Skin of body (tissue), 2 donors: ENCODE data around the gene HESX1. TPM values are rescaled to one million over a fixed set of nuclear protein-coding genes. Genes with fewer than 3 reads are reported as not detected.

Experiments used
- DNase-seq: peaks from one replicate; lab custom pipeline; 2025; lab: John Stamatoyannopoulos, UW
- total RNA-seq: library from RNA; depleted of rRNA; stranded (reverse); fragments of >200 nt; gene quantifications from one replicate; pipeline ENCODE4 v1.2.3, GENCODE V29; 2014

HESX1 gene
- total RNA-seq, 1 donor from 2014 or later, result 0.89 TPM

- no peak for DNase-seq
Measured at GRCh38 chr3:57168151-57168550, 31.6 kb downstream of the HESX1 start.

GRCh38 chr3:57166660-57167059, 33.1 kb downstream of the HESX1 start:
- DNase-seq, result no peak

GRCh38 chr3:57165641-57166040, 34.1 kb downstream of the HESX1 start:
- no peak for DNase-seq

DNA sequence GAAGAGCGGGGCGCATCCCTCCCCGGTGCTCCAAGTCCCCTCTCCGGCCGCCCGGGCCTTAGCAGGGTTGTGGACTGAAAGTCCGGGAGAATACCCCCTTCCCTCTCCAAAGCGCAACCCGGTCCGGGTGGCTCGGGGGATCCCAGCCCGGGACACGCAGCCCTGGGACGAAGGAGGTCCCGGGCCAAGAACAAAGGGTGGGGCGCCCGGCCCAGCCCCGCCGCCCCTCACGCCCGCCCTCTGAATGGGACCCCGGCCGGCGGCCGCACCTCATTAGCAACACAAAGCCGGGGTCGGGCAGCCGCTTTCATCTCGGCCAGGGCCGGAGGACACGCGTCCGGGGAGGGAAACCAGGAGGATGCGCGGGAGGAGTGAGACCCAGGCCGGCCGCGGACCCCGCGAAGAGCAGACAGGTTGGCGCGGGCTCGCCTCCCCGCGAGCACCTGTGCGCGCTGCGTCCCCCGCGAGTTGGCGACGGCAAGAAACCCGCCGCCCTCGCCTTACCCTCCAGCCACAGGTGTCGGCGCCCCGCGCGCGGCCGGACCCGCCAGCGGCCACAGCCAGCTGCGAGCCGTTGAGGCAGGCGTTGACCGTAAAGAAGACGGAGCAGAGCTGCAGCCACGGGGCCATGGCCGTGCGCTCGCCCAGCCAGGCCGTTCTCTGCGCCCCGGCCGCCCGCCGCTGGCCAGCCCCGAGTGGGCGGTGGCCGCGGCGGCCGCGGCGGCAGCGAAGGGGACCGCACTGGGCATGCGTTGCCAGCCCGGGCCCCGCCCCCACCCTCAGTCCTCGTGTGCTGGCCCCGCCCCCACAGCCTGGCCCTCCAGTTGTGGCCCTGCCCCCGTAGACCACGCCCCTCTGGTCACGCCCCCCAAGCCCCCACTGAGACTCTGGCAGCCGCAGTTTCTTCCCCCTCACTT, 34.9 kb downstream of the HESX1 start, which contains the start of gene IL17RD:
Gene IL17RD (minus strand): TSS at position 697 of the 917 bp plus-strand sequence. CDS start 67 bp downstream, at position 630.
- DNase-seq, result peak; percentile 51

- DNase-seq, result no peak
Measured at GRCh38 chr3:57164217-57164656, 35.5 kb downstream of the HESX1 start.

DNA sequence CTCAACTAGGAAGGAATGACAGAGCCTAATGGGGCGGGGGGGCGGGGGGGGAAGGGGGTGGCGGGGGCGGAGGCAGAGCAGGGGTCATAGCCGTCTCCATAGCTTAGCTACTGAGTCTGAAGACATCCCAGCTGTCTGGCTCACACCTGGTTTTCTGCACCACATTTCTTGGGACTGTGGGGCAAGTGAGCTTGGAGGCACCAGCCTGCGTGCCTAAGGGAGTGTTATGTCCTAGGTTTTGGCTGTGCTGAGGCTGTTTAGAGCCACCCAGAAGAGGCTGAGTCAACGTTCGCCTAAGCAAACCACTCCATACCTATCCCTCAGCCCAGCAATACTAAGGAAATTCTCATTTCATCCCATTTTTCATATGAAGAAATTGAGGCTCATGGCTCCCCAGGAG, 36.0 kb downstream of the HESX1 start:
- no peak for DNase-seq

DNA sequence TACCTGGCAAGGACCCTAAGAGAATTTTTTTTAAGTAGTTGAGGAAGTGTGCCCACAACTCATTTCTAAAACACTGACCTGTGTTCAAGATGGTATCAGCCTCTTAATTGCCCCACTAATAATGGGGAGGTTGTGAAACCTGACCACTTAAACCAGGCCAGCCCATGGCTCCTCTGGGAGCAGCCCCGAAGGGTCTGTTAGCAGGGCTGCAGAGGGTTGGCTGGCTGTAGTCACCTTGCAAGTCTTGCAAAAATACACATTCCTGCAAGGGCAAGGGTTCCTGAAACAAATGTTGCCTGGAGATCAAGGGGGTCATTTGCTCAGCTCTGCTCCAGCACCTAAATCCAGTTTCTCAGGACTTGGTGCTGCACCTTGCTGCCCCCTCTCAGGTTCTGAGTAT, 37.9 kb downstream of the HESX1 start:
- DNase-seq, result no peak

GRCh38 chr3:57160765-57161538, 38.8 kb downstream of the HESX1 start:
- DNase-seq, result peak; percentile 90

DNA sequence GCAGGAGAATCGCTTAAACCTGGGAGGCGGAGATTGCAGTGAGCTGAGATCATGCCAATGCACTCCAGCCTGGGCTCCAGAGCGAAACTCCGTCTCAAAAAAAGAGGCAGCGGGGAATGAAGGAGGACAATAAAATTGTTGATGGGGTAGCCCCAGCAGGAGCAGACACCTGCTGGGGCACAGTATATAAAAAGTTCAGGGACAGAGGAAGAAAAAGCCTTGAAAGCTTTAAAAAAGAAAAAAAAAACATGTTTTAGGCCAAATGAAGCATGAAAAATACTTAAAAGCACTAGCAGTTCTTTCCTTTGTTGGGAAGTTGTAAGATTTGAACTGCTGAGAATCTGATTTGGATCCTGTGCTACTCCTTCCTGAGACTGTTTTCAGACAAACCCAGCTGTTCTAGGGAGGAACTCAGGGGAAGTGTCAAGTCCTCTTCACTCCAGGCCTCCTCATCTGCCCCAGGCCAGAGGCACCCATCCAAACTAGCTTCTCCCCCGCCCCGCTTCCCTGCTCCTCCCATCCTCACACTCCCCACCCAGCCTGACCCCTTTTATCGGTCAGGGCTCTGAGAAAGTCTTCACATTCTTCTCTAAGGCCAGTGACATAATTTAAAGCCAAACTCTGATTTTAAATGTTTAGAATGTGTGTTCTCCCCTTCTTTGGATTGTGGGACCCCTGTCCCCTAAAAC, 39.6 kb downstream of the HESX1 start:
- DNase-seq, result peak; percentile 67

DNA sequence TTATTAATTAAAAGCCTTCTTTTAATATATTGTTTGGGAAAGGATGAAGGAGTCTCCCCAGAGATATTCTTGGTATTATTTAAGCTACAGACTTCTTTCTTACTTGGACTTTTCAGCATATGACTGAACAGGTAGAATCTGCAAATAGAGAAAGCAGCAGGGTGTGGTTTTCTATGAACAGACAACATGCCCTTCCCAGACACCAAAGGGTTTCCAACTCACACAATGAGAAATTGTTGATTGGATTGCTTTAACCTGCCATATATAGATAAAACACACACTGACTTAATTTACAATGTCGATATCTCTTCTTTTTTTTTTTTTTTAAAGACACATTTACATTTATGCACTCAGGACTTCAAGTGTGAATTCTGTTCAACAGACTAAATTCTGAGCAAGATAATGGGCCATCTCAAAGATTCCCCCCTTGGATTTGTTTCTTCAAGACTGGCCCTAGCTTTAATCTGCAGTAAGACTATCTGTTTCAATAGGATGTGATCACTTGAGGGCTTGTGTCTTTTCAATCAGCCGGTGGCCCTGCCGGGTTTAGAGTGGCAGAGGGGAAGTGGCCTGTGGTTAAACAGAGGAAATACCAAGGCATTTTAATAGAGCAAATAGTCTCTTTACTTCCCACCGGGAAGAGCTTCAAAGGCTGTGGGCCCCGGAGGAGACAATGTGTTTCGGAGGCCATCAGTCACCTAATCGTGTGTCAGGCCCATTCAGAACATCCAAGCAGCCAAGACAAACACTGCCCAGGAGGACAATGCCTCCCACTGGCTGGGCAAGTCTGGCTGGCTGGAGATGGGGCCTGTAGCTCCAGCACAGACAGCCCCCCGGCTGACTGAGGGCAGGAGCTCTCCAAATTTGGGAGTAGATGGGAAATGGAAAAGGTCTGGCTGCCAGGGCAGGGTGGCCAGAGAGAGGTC, 40.7 kb downstream of the HESX1 start:
- no peak for DNase-seq

DNA sequence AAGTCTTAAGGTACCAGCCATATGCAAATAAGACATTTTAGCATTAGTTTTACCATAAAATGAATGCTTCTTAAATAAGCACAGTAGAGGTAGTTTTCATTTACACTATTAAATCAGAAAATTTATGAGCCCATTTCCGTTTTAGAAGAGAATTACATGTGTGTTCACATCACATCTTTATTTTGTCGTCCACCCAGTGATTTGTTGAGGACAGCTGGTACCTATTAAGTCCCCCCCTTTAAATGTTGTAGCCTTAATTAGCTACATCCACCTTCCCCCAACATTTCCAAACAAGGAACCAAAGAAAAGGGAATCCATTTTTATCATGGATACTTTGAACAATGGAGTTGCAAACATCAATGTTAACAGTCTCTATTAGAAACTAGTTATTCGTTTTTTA, 41.5 kb downstream of the HESX1 start:
- no peak for DNase-seq

GRCh38 chr3:57157545-57157944, 42.2 kb downstream of the HESX1 start:
- no peak for DNase-seq

DNA sequence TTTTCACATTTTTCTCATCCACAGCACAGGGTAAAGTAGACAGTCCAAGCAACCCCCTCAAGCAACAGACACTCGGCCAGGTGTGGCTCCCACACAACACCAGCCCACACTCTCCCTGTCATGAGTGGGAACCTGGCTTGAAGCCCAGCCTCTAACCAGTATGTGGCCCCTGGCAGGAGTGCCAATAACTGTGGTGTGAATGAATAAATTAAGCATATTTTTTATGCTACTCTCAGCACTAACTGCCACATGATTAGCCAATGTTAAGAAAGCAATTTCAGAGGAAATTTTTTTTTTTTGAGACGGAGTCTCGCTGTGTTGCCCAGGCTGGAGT, 44.5 kb downstream of the HESX1 start:
- DNase-seq, result no peak

DNA sequence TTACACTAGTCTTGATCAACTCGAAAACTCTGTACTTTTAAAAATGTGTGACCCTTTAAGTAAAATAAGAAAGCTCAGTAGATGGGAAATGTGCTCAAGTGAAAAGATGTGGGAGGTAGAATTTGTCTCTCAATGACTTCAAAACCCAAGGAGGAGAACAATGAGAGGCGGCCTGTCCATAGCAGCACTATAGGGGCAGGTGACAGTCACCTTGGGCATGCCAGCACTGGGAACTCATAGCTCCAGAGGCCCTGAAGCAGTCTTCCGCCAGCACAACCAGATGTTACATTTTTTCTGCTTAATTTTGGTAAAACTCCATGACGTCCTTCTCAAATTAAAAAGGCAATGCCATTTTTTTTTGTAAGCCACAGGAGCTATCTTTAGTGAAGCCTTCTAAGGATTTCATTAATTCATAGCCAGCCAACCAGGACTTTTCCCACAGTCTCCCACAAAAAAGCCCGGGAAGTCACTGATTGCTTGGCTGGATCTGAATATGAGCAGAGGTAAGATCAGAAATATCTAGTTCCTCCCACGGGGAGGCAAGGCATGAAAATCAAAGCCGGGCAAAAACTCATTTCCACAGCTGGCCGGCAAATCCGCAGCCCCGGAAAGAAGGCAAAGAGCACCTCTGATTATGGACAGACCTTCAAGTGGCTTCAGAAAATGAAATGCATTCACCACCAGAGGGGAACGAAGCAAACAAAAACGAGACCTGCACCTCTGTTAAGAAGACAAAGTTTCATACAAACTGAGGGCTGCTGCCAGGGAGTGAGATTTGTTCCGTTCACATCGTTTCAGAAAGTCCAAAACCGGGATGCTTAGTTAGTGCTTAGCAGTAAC, 45.1 kb downstream of the HESX1 start:
- DNase-seq, result no peak

GRCh38 chr3:57152151-57153143, 47.3 kb downstream of the HESX1 start:
- DNase-seq, result no peak

- no peak for DNase-seq
Measured at GRCh38 chr3:57151749-57152148, 48.0 kb downstream of the HESX1 start.

- DNase-seq, result peak; percentile 74
Measured at GRCh38 chr3:57151021-57151449, 48.7 kb downstream of the HESX1 start.

GRCh38 chr3:57150113-57150581, 49.6 kb downstream of the HESX1 start:
- no peak for DNase-seq
